ENCODE data around the gene YIF1B.
A peak's percentile ranks its signal among the peaks of the same experiment; 100 is the strongest.
"Not testable (repeated sequence)": the region's sequence is repeated elsewhere in the genome, so short reads cannot be mapped to it uniquely, and the experiment has no call there.

YIF1B gene

GRCh38 chr19:38274739-38275138 is 41.0 kb downstream of the YIF1B start:
- no peak for DNase-seq (ENCODE audit: low spot score)

- DNase-seq (ENCODE audit: low spot score) = no peak
Measured at GRCh38 chr19:38273499-38273898, 42.2 kb downstream of the YIF1B start.

- no peak for DNase-seq (ENCODE audit: low spot score)
Measured at GRCh38 chr19:38270587-38271167, 45.1 kb downstream of the YIF1B start.

GRCh38 chr19:38268539-38268938 is 47.2 kb downstream of the YIF1B start:
- DNase-seq (ENCODE audit: low spot score) = no peak

GRCh38 chr19:38267761-38268483 is 47.8 kb downstream of the YIF1B start:
- DNase-seq (ENCODE audit: low spot score) = no peak

- no peak for DNase-seq (ENCODE audit: low spot score)
Measured at GRCh38 chr19:38266981-38267597, 48.7 kb downstream of the YIF1B start.

GRCh38 chr19:38265921-38266429 is 49.8 kb downstream of the YIF1B start:
- DNase-seq (ENCODE audit: low spot score) = no peak

GRCh38 chr19:38265213-38265861 is 50.4 kb downstream of the YIF1B start:
- peak; percentile 48 for DNase-seq (ENCODE audit: low spot score)

- DNase-seq (ENCODE audit: low spot score) = peak; percentile 78
Measured at GRCh38 chr19:38264486-38265212, 51.1 kb downstream of the YIF1B start, which contains the start of gene SPINT2. SPINT2 (plus strand) TSS chr19:38264573; CDS start chr19:38264893, 320 bp downstream.

GRCh38 chr19:38263689-38264485 is 51.9 kb downstream of the YIF1B start:
- peak; percentile 94 for DNase-seq (ENCODE audit: low spot score)

GRCh38 chr19:38262585-38263268 is 53.0 kb downstream of the YIF1B start:
- DNase-seq (ENCODE audit: low spot score) = no peak

GRCh38 chr19:38261942-38262341 is 53.8 kb downstream of the YIF1B start:
- not testable (repeated sequence) for DNase-seq (ENCODE audit: low spot score)

GRCh38 chr19:38255383-38256014 is 60.2 kb downstream of the YIF1B start:
- no peak for DNase-seq (ENCODE audit: low spot score)

- no peak for DNase-seq (ENCODE audit: low spot score)
Measured at GRCh38 chr19:38253788-38254187, 62.0 kb downstream of the YIF1B start.
